AG09319 (cell line): Measurements from ENCODE around the gene HS1BP3.

Source experiments
- DNase-seq: peaks from one replicate; pipeline ENCODE4 v3.0.0-alpha.2; 2010; ENCODE audit warnings: low read depth; ENCODE audit errors: extremely low read depth
- CTCF ChIP-seq: IDR thresholded peaks from 2 replicates; pipeline ENCODE4 v1.5.1; 2011; ENCODE audit warnings: low read depth, mild to moderate bottlenecking, inconsistent platforms, low read length, moderate library complexity

The HS1BP3 gene

DNA sequence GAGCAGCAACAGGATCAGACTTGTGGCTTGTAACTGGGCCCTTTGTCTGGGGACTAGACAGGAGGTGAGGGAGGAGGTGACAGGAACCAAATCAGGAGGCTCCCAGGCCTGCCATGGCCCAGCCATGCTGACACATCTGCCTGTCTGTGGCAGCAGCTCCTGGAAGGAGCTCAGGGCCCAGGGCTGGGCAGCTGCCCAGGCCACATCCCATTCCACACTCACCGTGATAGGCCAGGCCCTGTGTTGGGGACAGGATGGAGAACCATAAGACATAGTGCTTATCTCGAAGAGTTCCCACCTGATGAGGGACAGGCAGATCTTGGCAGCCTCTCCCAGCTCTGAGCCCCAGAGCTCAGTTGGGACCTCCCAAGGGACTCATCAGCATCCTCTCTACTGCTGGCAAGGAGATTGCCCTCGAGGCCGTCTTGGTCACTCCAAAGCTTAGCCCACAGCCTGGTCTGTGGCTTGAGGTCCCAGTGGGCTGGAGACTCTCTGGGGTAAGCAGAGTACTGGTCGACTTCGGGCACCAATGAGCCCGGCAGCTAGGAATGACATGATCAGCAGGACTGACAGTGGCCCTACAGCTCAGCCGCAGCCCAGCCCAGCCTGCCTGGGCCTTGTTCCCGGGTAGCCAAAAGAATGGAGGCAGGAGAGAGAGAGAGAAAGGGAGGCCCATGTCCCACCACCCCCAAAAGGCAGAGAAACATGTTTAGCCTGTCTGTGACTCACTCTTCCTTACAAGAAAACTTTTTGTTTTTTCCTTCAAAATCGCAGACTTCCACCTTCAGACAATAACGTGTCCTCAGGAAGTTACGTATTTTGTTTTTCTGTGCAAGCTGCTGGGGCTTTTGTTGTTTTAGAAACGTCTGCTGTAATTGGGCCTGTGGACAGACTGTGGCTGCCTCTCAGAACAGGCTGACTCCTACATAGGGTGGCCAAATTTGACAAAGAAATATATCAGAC is 82.1 kb downstream of the HS1BP3 start:
- no peak for TF ChIP-seq CTCF
- DNase-seq, result no peak

GRCh38 chr2:20567926-20568179 is 83.0 kb downstream of the HS1BP3 start:
- DNase-seq, result no peak
- TF ChIP-seq CTCF, result no peak
